OCI-LY3 (cell line): ENCODE measurements around the gene SSU72.

ENCODE experiments used
- EZH2phosphoT487 ChIP-seq: fragments of 200-600 bp; shearing (Covaris generic); IDR thresholded peaks from 2 replicates; pipeline ENCODE4 v1.6.1; 2018; ENCODE audit warnings: antibody characterized with exemption, mixed run types, low read depth
- TF ChIP-seq, protein P1 (sequence below): fragments of 200-600, 300-600 bp; sonication (generic); IDR thresholded peaks from 2 replicates; pipeline ENCODE4 v1.5.1; 2014; ENCODE audit warnings: antibody characterized with exemption, low read length, low read depth

DNA sequence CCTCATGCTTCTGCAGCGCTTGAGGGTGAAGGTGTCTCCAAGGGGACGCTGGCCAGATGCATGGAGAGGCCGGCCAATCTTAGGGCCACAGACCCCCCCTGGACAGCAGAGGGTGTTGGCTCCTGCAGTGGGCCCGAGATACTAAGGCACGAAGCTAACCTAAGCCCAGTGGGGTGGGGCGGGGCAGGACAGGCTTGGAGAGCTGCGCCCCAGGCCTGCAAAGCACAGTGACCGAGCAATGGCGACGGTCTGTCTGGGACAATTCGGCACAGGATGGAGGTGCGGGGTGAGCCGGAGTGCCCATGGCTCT, 24.0 kb upstream of the SSU72 start:
- TF ChIP-seq, protein P1, sequence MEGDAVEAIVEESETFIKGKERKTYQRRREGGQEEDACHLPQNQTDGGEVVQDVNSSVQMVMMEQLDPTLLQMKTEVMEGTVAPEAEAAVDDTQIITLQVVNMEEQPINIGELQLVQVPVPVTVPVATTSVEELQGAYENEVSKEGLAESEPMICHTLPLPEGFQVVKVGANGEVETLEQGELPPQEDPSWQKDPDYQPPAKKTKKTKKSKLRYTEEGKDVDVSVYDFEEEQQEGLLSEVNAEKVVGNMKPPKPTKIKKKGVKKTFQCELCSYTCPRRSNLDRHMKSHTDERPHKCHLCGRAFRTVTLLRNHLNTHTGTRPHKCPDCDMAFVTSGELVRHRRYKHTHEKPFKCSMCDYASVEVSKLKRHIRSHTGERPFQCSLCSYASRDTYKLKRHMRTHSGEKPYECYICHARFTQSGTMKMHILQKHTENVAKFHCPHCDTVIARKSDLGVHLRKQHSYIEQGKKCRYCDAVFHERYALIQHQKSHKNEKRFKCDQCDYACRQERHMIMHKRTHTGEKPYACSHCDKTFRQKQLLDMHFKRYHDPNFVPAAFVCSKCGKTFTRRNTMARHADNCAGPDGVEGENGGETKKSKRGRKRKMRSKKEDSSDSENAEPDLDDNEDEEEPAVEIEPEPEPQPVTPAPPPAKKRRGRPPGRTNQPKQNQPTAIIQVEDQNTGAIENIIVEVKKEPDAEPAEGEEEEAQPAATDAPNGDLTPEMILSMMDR, result no peak
- TF ChIP-seq EZH2phosphoT487, result no peak
